Glomerular visceral epithelial cell (primary cell): ENCODE results near the gene TGFBI.

Experiments used
- DNase-seq: peaks from one replicate; pipeline ENCODE4 v3.0.0-alpha.2; 2016; ENCODE audit errors: extremely low spot score

The TGFBI gene

DNA sequence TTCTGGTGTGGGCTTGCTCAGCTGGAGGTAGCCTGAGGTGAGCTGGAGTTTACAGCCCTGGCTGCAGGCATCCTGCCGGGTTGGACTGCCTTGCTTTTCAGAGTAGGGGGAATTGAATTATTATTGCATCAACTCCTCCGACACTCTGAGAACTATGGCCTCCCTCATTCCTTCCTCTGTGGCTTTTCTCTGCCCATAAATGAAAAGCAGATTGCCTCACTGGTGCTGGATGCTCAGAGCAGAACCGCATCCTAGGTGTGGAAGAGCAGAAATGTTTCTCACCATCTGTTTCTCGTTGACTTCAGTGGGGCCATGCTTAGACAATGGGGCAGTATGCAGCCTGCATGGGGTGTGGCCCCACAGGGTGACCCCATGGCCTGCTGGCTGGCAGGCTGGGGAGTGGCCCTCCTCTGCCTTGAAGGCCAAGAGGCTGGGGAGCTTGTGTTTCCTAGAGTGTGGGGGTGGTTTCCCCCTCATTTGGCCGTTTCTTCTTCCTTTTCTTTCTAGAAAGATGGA is 27.3 kb upstream of the TGFBI start:
- DNase-seq: no peak

DNA sequence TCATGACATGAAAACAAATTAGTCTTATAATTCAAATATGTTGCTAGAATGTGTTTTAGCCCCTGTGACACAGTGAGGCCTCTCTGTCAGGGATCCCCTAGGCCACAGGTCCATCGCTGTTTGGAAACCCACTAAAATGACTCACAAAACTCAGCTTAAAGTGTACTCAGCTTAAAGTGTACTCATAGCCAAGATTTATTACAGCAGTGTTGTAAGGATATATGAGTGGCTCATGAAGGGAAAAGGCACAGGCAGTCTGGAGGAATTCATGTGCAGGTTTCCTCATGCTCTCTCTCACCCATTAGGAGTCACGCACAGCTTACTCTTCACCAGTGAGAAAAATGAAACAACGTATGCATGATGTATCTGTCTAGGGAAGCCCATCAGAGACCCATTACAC is 24.4 kb upstream of the TGFBI start:
- DNase-seq: peak; percentile 67

GRCh38 chr5:136005476-136005875 is 23.3 kb upstream of the TGFBI start:
- no peak for DNase-seq

DNA sequence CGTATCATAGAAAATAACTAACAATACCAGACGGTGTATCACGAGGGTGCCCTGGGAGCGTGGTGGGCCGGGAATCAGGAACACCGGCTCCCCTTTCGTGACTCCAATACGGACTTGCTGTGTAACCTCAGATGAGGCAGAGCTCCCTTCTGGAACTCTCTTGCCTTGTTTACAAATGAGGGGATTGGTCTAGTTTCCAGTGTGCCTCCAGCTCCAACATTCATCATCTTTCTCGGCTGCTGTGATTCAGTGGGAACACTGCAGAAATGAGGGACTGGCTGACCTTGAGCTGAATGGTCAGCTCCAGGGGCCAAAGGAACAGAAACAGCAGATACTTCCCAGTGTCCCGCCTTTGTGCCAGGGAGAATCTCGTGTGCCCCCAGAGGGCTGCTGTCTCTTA is 22.6 kb upstream of the TGFBI start:
- no peak for DNase-seq

- DNase-seq: peak; percentile 82
Observed at GRCh38 chr5:136006761-136007251, 22.0 kb upstream of the TGFBI start.

DNA sequence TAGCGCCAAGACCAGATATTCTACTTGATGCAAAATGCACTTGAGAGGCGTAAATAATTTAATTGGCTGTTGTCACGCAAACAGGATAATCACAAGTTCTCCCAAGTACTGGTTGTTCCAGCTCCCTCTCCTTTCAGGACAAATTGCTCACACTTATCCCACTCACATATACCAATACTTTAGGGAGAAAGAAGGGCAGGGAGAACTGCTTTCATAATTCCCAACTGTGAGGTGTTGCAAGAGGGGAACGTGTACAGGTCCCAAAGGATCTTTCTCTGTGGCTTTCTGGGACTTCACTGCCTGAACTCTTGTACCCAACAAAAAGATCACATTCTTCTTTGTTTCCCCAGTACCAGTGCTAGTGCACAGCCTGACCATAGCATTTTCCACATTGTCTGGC is 21.5 kb upstream of the TGFBI start:
- no peak for DNase-seq

GRCh38 chr5:136011414-136012001 is 17.3 kb upstream of the TGFBI start:
- peak; percentile 82 for DNase-seq

DNA sequence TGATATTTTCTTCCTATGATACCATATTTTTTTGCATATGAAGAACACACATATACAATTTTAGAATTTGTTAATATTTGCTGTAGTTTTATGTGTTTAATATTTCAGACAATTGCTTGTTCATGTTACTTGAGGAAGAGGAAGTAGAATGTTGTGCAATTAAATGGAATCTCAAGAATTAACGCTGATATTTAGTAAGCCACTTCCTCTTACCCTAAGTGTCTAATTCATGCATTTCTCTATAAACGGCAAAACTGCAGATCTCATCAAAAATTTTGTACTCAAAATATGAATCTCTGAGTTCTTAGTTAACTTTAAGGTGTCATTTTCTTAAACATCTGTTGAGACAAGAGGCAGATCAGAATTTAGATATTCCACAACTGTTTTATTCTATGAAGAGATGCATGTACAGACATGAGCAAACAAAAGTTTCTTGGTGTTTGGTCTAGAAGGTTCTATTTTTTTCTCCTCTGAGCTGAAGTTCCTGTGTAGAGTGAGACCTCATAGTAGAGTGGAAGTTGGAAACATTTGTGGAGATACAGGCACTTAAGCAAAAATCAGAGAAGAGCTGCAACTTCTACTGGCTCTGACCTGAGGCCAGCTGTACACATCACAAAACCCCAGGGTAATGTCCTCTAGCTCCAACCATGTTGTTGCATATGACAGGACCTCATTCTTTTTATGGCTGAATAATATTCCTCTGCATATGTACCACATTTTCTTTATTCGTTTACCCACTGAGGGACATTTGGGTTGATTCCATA is 16.6 kb upstream of the TGFBI start:
- peak; percentile 52 for DNase-seq

GRCh38 chr5:136013559-136013958 is 15.2 kb upstream of the TGFBI start:
- no peak for DNase-seq

- no peak for DNase-seq
Observed at GRCh38 chr5:136014049-136015002, 14.5 kb upstream of the TGFBI start.

- DNase-seq: no peak
Observed at GRCh38 chr5:136015003-136015375, 13.8 kb upstream of the TGFBI start.

- DNase-seq: no peak
Observed at GRCh38 chr5:136015966-136016650, 12.7 kb upstream of the TGFBI start.

GRCh38 chr5:136016945-136017530 is 11.8 kb upstream of the TGFBI start:
- DNase-seq: peak; percentile 100

DNA sequence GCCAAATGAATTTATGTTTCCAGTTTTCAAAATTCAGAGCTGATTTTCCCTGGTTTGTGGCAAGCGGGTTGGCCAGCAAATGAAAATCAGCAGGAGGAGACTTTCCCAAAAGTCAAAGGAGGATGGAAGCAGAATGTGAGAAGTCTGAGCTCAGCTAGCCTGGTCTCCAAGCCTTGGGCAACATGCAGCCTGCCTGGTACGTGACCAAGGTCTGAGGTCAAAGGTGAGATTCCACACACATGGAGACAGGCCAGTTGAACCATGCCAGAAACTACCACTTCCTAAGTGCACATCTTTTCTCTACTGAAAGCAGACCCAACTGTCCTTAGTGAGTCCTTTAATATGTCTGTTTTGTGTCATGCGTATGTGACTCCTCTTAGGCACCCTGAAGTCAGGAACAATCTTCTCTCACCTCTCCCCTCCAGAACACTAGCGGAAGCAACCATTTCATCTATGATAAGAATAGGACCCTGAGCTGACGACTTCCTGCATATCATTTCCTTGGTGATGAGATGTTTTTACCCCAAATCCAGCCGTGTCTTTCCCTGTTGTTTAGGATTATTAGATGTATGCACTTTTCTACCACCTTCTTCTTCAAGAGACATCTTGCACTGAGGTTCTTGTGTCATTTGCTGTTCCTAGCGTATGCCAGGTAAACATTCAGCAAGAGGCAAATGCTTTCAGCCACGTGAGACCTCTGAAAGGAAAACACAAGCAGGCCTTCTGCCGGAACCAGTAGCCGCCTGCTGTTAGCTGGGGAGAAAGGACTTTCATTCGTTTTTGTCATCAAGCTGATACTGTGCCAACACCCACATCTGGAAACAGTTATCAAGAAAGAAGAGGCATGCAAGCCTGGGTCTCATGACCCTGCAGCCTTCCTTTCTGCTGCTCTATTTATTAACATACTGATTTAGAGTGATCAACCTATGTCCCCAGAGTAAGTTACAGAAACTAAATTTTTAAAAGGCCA is 9.7 kb upstream of the TGFBI start:
- peak; percentile 79 for DNase-seq

GRCh38 chr5:136020001-136020382 is 8.8 kb upstream of the TGFBI start:
- DNase-seq: no peak

- DNase-seq: peak; percentile 99
Observed at GRCh38 chr5:136020383-136021015, 8.3 kb upstream of the TGFBI start.

DNA sequence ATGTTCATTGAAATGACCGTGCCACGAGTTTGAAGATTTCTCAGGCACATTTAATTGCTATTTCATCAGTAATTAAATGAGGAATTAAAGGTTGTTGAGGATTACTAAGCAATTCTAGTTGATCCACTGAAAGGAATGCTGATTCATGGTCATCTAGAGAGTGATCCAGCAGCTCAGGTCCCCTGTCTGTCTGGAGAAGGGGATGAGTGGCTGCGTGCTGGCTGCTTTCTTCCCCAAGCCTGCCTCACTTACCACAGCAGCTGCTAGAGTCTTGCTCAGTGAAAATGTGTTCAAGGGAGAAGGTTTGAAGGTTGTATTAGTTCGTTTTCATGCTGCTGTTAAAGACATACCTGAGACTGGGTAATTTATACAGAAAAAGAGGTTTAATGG is 7.8 kb upstream of the TGFBI start:
- DNase-seq: peak; percentile 68

GRCh38 chr5:136022965-136023364 is 5.8 kb upstream of the TGFBI start:
- no peak for DNase-seq

- no peak for DNase-seq
Observed at GRCh38 chr5:136023958-136024541, 4.7 kb upstream of the TGFBI start.
